Parathyroid adenoma (tissue), 2 donors: Measurements from ENCODE around the gene GUCA2A.

ENCODE experiments used
- H2AFZ ChIP-seq: fragments of 300-600 bp; sonication (generic); one replicate; pipeline ENCODE4 v1.7.0; 2017; ENCODE audit warnings: antibody characterized with exemption, mild to moderate bottlenecking
- H3K27ac ChIP-seq: fragments of 300-600 bp; sonication (generic); one replicate; pipeline ENCODE4 v1.7.0; 2017
- H3K27me3 ChIP-seq: fragments of 300-600 bp; sonication (generic); one replicate; pipeline ENCODE4 v1.7.0; 2017; ENCODE audit warnings: low read length; ENCODE audit not compliant: control insufficient read depth, insufficient read depth
- H3K36me3 ChIP-seq: fragments of 300-600 bp; sonication (generic); one replicate; pipeline ENCODE4 v1.7.0; 2017; ENCODE audit warnings: low read length; ENCODE audit not compliant: control insufficient read depth, insufficient read depth
- H3K4me1 ChIP-seq: fragments of 300-600 bp; sonication (generic); one replicate; pipeline ENCODE4 v1.7.0; 2017; ENCODE audit warnings: control low read depth
- H3K4me2 ChIP-seq: fragments of 300-600 bp; sonication (generic); one replicate; pipeline ENCODE4 v1.7.0; 2017; ENCODE audit warnings: low read length
- H3K4me3 ChIP-seq: fragments of 300-600 bp; sonication (generic); one replicate; pipeline ENCODE4 v1.7.0; 2017; ENCODE audit warnings: low read depth, low read length
- H3K79me2 ChIP-seq: fragments of 300-600 bp; sonication (generic); one replicate; pipeline ENCODE4 v1.7.0; 2017; ENCODE audit warnings: control low read depth
- H3K9ac ChIP-seq: fragments of 300-600 bp; sonication (generic); one replicate; pipeline ENCODE4 v1.7.0; 2017; ENCODE audit warnings: mild to moderate bottlenecking
- H3K9me3 ChIP-seq: fragments of 300-600 bp; sonication (generic); one replicate; pipeline ENCODE4 v1.7.0; 2017; ENCODE audit warnings: low read length; ENCODE audit not compliant: control insufficient read depth
- CTCF ChIP-seq: fragments of 300-600 bp; sonication (generic); IDR thresholded peaks from one replicate; pipeline ENCODE4 v1.7.0; 2017; ENCODE audit warnings: antibody characterized with exemption, mild to moderate bottlenecking
- donor health status: primary hyperparathyroidism.

Gene GUCA2A

GRCh38 chr1:42150651-42151050, 13.9 kb downstream of the GUCA2A start:
- Histone ChIP-seq H3K27ac (no peak overlapping the region), H3K4me3 (no peak overlapping the region), H3K9me3 (no peaks in the 10 kb centered on the region), H3K4me1 (no peaks in the 10 kb centered on the region), H3K9ac (no peak overlapping the region), H3K27me3 (no peaks in the 10 kb centered on the region), H3K79me2 (no peaks in the 10 kb centered on the region), H3K4me2 (no peak overlapping the region), H3K36me3 (no peaks in the 10 kb centered on the region), H2AFZ (no peak overlapping the region)
- no peak for TF ChIP-seq CTCF

GRCh38 chr1:42148166-42148565, 16.4 kb downstream of the GUCA2A start:
- H3K79me2 ChIP-seq = no peaks in the 10 kb centered on the region
- H3K27ac ChIP-seq = no peak overlapping the region
- H3K27me3 ChIP-seq = no peaks in the 10 kb centered on the region
- H3K9ac ChIP-seq = no peak overlapping the region
- H2AFZ ChIP-seq = no peak overlapping the region
- no peaks in the 10 kb centered on the region for H3K9me3 ChIP-seq
- H3K36me3 ChIP-seq = no peaks in the 10 kb centered on the region
- H3K4me3 ChIP-seq = no peak overlapping the region
- H3K4me1 ChIP-seq = no peaks in the 10 kb centered on the region
- no peak for TF ChIP-seq CTCF
- H3K4me2 ChIP-seq = no peak overlapping the region

- Histone ChIP-seq H2AFZ (no peak overlapping the region), H3K4me1 (no peaks in the 10 kb centered on the region), H3K79me2 (no peaks in the 10 kb centered on the region), H3K4me2 (no peak overlapping the region), H3K27ac (no peak overlapping the region), H3K36me3 (no peaks in the 10 kb centered on the region), H3K9me3 (no peaks in the 10 kb centered on the region), H3K9ac (no peak overlapping the region), H3K27me3 (no peaks in the 10 kb centered on the region), H3K4me3 (no peak overlapping the region)
- peak; percentile 73 for TF ChIP-seq CTCF
These were observed 17.8 kb downstream of the GUCA2A start for GRCh38 chr1:42146626-42147320.

- Histone ChIP-seq H3K79me2 (no peaks in the 10 kb centered on the region), H3K36me3 (no peaks in the 10 kb centered on the region), H3K27me3 (no peaks in the 10 kb centered on the region), H3K27ac (no peak overlapping the region), H3K4me1 (no peaks in the 10 kb centered on the region), H3K9me3 (no peaks in the 10 kb centered on the region), H3K4me3 (no peak overlapping the region), H3K9ac (no peak overlapping the region), H3K4me2 (no peak overlapping the region), H2AFZ (peak overlapping the region; percentile 22)
- TF ChIP-seq CTCF = no peak
These were observed 18.6 kb downstream of the GUCA2A start for GRCh38 chr1:42145764-42146625.
